ENCODE data around the gene PILRB. TPM values are rescaled to one million over a fixed set of nuclear protein-coding genes. Genes with fewer than 3 reads are reported as not detected.

Gene PILRB
- total RNA-seq, 1 experiment from 2014 or later, result 50.1 TPM

DNA sequence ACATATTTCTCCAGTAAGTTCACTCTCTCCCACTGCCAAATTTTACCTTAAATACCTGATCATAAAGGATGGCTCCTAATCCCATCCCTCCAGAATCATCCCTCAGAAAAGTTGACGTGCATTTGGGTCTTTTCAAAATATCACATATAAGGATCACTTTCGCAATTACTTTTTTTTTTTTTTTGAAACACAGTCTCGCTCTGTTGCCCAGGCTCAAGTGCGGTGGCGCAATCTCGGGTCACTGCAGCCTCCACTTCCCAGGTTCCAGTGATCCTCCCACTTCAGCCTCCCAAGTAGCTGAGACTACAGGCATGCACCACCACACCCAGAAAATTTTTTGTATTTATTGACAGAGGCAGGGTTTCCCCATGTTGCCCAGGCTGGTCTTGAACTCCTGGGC, 53.2 kb downstream of the PILRB start:
- no peak for DNase-seq
- Mint-ChIP-seq H3K27ac (no peak overlapping the region), H3K36me3 (ENCODE audit: insufficient read depth in 1 of 3, low read depth in 3 of 3) (no peaks in the 10 kb centered on the region), H3K9me3 (no peaks in the 10 kb centered on the region), H3K4me1 (peaks cover 0 to 3% of the 10 kb centered on the region in 2 experiments; a peak in 1 of 4 replicates), H3K27me3 (ENCODE audit: low read depth) (peaks cover 9% of the 10 kb centered on the region), H3K4me3 (no peak overlapping the region)
- Histone ChIP-seq H2BK20ac (ENCODE audit: low read depth, low read length, poor library complexity, severe bottlenecking) (no peak overlapping the region), H3K14ac (ENCODE audit: insufficient read depth, low read length) (no peak overlapping the region), H3K9me3 (ENCODE audit: control insufficient read depth, low read depth, low read length) (no peaks in the 10 kb centered on the region), H3K23me2 (ENCODE audit: insufficient read length, low read depth, low read length, poor library complexity, severe bottlenecking) (no peaks in the 10 kb centered on the region), H3K27ac (ENCODE audit: insufficient read length, low read depth, low read length) (no peak overlapping the region), H2BK5ac (ENCODE audit: insufficient read length, low read length) (no peak overlapping the region), H3K4me1 (ENCODE audit: insufficient read depth, low read length) (no peaks in the 10 kb centered on the region), H2BK12ac (ENCODE audit: insufficient read length, low read depth, low read length) (no peak overlapping the region), H3K23ac (ENCODE audit: insufficient read length, low read depth, low read length) (no peak overlapping the region), H3K27me3 (ENCODE audit: insufficient read depth, low read length) (no peaks in the 10 kb centered on the region), H4K8ac (replicated peaks; ENCODE audit: insufficient read length, low read depth, low read length) (no peak overlapping the region), H3K56ac (ENCODE audit: insufficient read length, low read depth, low read length) (no peak overlapping the region), H2AK5ac (ENCODE audit: insufficient read length, low read length) (no peak overlapping the region), H2BK15ac (ENCODE audit: low read depth, low read length) (no peak overlapping the region), H2AFZ (ENCODE audit: low read length) (no peak overlapping the region), H3T11ph (ENCODE audit: low read length) (no peak overlapping the region), H3K4me2 (ENCODE audit: insufficient read depth, insufficient read length, low read length) (no peak overlapping the region), H3K18ac (ENCODE audit: insufficient read length, low read depth, low read length) (no peak overlapping the region), H4K20me1 (ENCODE audit: control insufficient read depth, insufficient read depth, insufficient read length) (no peaks in the 10 kb centered on the region), H4K91ac (ENCODE audit: insufficient read length, low read depth, low read length) (no peak overlapping the region), H3K9ac (ENCODE audit: extremely low read depth, insufficient read length, low read length) (no peak overlapping the region), H4K5ac (ENCODE audit: insufficient read length, low read depth, low read length) (no peak overlapping the region), H2BK120ac (ENCODE audit: low read depth, low read length, poor library complexity, severe bottlenecking) (no peak overlapping the region), H3K79me1 (ENCODE audit: insufficient read depth, low read depth, low read length, poor library complexity, severe bottlenecking) (no peaks in the 10 kb centered on the region), H3K4ac (ENCODE audit: low read depth, low read length) (no peak overlapping the region), H3K79me2 (ENCODE audit: insufficient read depth, low read length) (no peaks in the 10 kb centered on the region)
- TF ChIP-seq, protein P1, sequence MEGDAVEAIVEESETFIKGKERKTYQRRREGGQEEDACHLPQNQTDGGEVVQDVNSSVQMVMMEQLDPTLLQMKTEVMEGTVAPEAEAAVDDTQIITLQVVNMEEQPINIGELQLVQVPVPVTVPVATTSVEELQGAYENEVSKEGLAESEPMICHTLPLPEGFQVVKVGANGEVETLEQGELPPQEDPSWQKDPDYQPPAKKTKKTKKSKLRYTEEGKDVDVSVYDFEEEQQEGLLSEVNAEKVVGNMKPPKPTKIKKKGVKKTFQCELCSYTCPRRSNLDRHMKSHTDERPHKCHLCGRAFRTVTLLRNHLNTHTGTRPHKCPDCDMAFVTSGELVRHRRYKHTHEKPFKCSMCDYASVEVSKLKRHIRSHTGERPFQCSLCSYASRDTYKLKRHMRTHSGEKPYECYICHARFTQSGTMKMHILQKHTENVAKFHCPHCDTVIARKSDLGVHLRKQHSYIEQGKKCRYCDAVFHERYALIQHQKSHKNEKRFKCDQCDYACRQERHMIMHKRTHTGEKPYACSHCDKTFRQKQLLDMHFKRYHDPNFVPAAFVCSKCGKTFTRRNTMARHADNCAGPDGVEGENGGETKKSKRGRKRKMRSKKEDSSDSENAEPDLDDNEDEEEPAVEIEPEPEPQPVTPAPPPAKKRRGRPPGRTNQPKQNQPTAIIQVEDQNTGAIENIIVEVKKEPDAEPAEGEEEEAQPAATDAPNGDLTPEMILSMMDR (conservative IDR thresholded peaks at IDR 0.05), result no peak
- no CpG with 5 or more reads among the region's 6 CpGs for WGBS (ENCODE audit: extremely low coverage, insufficient read length, low lambda C conversion rate)

Data from H9 (cell line).